HFF-Myc (cell line): ENCODE measurements around the gene ALDH4A1.
A peak's percentile ranks its signal among the peaks of the same experiment; 100 is the strongest.

ENCODE experiments used
- DNase-seq: peaks from one replicate; pipeline ENCODE4 v3.0.0-alpha.2; 2011; ENCODE audit warnings: low read depth; ENCODE audit errors: extremely low read depth
- H3K4me3 ChIP-seq: replicated peaks from 2 replicates; pipeline ENCODE4 v1.5.1; 2011; ENCODE audit warnings: low read depth, mild to moderate bottlenecking, control low read depth, low read length
- CTCF ChIP-seq: IDR thresholded peaks from 2 replicates; pipeline ENCODE4 v1.5.1; 2012; ENCODE audit warnings: mild to moderate bottlenecking, low read depth, low read length, control low read depth; ENCODE audit errors: missing control alignments

The ALDH4A1 gene

GRCh38 chr1:18927082-18927653, 24.8 kb upstream of the ALDH4A1 start:
- TF ChIP-seq CTCF = no peak
- DNase-seq = no peak
- peak overlapping the region; percentile 21 for H3K4me3 ChIP-seq

GRCh38 chr1:18926315-18927081, 24.1 kb upstream of the ALDH4A1 start:
- no peak for TF ChIP-seq CTCF
- H3K4me3 ChIP-seq = peak overlapping the region; percentile 21
- DNase-seq = peak; percentile 92

GRCh38 chr1:18925279-18925678, 22.9 kb upstream of the ALDH4A1 start:
- no peak for DNase-seq
- TF ChIP-seq CTCF = no peak
- no peak overlapping the region for H3K4me3 ChIP-seq

GRCh38 chr1:18924221-18924691, 21.9 kb upstream of the ALDH4A1 start:
- no peak for TF ChIP-seq CTCF
- H3K4me3 ChIP-seq = no peak overlapping the region
- no peak for DNase-seq

GRCh38 chr1:18923756-18924211, 21.4 kb upstream of the ALDH4A1 start:
- no peak for TF ChIP-seq CTCF
- no peak for DNase-seq
- H3K4me3 ChIP-seq = peak overlapping the region; percentile 11; the same call in 1 of the 2 replicates

GRCh38 chr1:18922848-18923755, 20.7 kb upstream of the ALDH4A1 start:
- DNase-seq = no peak
- TF ChIP-seq CTCF = no peak
- peak overlapping the region; percentile 11; the same call in 1 of the 2 replicates for H3K4me3 ChIP-seq
